ENCODE data around the gene COPA. TPM values are rescaled to one million over a fixed set of nuclear protein-coding genes. Genes with fewer than 3 reads are reported as not detected.
"Not testable (repeated sequence)": the region's sequence is repeated elsewhere in the genome, so short reads cannot be mapped to it uniquely, and the experiment has no call there.

Gene COPA
- total RNA-seq, 4 donors from 2014 or later = 59.0 to 103 (median 85.9) TPM

DNA sequence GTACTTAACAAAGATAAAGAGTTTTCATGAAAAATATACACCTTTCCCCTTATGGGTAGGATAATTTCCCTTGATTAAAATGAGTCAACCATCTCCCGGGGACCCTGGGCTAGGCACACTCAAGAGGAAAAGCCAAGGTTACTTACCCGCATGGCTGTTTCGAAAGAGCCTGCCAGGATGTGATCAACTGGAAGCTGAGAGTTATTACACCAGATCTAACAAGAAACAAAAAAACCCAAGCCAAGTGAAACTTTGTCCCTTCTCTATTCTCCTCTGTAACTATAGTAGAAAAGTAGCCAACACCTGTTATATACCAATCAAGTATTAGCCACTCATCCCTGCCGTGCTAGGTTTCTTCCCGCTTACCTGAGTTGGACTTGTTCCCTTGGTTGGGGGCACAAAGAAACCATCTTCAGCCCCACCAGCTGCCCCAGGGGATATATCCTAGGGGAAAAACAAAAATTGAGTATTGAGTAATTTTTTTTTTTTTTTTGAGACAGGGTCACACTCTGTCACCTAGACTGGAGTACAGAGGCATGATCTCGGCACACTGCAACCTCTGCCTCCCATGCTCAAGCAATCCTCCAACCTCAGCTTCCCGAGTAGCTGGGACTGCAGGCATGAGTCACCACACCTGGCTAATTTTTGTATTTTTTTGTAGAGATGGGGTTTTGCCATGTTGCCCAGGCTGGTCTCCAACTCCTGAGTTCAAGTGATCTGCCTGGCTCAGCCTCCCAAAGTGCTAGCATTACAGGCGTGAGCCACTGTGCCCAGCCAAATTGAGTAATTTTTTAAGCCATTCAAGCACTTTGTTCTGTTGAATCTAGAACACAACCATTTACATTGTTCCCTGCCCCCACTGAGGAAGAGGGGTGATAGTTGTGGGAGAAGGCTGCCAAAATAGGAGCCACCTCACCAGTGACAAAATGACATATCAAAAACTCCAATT, 49.8 kb downstream of the COPA start:
- Histone ChIP-seq H3K4me3 (no peak overlapping the region), H3K9me3 (no peaks in the 10 kb centered on the region), H3K27ac (peak overlapping the region in 1 of 4 donors; percentile 44), H3K36me3 (peaks cover 11 to 100% of the 10 kb centered on the region in 2 donors), H3K4me1 (no peaks in the 10 kb centered on the region), H3K27me3 (no peaks in the 10 kb centered on the region)
- TF ChIP-seq, protein P1, sequence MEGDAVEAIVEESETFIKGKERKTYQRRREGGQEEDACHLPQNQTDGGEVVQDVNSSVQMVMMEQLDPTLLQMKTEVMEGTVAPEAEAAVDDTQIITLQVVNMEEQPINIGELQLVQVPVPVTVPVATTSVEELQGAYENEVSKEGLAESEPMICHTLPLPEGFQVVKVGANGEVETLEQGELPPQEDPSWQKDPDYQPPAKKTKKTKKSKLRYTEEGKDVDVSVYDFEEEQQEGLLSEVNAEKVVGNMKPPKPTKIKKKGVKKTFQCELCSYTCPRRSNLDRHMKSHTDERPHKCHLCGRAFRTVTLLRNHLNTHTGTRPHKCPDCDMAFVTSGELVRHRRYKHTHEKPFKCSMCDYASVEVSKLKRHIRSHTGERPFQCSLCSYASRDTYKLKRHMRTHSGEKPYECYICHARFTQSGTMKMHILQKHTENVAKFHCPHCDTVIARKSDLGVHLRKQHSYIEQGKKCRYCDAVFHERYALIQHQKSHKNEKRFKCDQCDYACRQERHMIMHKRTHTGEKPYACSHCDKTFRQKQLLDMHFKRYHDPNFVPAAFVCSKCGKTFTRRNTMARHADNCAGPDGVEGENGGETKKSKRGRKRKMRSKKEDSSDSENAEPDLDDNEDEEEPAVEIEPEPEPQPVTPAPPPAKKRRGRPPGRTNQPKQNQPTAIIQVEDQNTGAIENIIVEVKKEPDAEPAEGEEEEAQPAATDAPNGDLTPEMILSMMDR (IDR thresholded peaks at IDR 0.05 in 4 of 5, conservative IDR thresholded peaks at IDR 0.05 in 1 of 5) = no peak
- no peak for TF ChIP-seq POLR2A (IDR thresholded peaks at IDR 0.05)
- ATAC-seq = no peak
- peak in 1 of 2 donors; percentile 22 for DNase-seq
- intact Hi-C loops (cut with DNase I; ENCODE audit: low total_unique reads) (loop anchor here (2.0 to 5.0 kb wide), 4 partner anchors 79 to 261 kb away; partner anchors contain the start of gene PIGM), in situ Hi-C loops (cut with MboI; ENCODE audit: low sequenced_read_pairs in 4 of 4) (loop anchor here in 2 of 4 donors (5.0 to 25.0 kb wide), 2 partner anchors 101 to 206 kb away; partner anchors contain the start of genes CASQ1 (in 1 of the 2), IGSF8 (in 1 of the 2) and KCNJ9 (in 1 of the 2))

DNA sequence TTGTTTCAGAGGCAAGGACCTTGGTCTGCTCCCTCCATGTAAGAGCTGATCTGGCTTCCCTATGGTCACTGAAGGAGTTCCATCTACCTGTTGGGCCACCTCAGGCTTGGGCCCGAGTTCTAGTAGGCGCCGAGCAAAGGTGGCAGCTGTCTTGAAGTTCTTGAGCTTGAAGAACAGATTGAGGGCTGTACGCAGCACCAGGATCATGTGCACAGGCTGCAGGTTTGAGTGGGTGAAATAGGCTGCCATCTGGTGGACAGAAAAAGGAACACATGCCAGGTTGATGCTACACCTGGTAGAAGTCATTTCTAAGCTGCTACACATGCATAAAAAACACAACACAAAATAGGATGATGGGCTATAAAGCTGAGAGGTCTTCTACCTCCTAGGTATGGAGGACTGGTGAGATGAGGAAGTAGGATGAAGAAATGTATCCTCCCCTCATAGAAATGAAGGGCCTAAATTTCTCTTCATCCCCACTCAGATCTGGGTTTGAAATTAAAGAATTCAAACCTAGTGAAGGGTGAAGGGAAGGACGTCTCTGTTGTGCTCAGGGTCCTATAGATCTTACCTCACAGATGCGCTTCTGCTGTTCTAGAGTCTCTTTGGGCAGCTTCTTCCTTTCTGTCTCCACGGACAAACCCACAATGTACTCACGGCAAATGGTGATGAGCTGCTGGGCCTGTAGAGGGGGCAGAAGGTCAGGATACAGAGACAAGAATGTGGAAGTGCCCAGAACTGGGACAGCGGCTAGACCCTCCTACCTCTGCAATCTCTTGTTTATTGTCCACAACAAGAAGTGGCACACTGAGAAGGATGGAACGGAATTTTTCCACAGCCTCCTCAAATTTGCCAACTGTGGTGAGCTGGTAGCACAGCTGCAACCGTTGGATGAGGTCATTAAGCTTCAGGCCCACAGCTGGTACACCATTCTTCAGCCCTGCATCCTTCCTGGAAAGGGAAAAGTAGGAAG, 51.5 kb downstream of the COPA start:
- TF ChIP-seq, protein P1 (IDR thresholded peaks at IDR 0.05 in 4 of 5, conservative IDR thresholded peaks at IDR 0.05 in 1 of 5) = peak; percentile 74 to 85 (median 80)
- no peak for TF ChIP-seq POLR2A (IDR thresholded peaks at IDR 0.05)
- no peaks in the 10 kb centered on the region for H3K9me3 ChIP-seq
- DNase-seq (peak; percentile 51 to 79), ATAC-seq (peak; percentile 89 to 92)
- no peaks in the 10 kb centered on the region for H3K27me3 ChIP-seq
- intact Hi-C loops (cut with DNase I; ENCODE audit: low total_unique reads) (loop anchor here (2.0 to 5.0 kb wide), 4 partner anchors 81 to 259 kb away; partner anchors contain the start of gene PIGM), in situ Hi-C loops (cut with MboI; ENCODE audit: low sequenced_read_pairs in 4 of 4) (loop anchor here in 2 of 4 donors (5.0 to 25.0 kb wide), 2 partner anchors 99 to 204 kb away; partner anchors contain the start of genes CASQ1 (in 1 of the 2), IGSF8 (in 1 of the 2) and KCNJ9 (in 1 of the 2))
- no peak overlapping the region for H3K4me3 ChIP-seq
- no peaks in the 10 kb centered on the region for H3K4me1 ChIP-seq
- peak overlapping the region in 2 of 4 donors; percentile 34 to 61 for H3K27ac ChIP-seq
- peaks cover 11 to 86% of the 10 kb centered on the region in 2 donors for H3K36me3 ChIP-seq

DNA sequence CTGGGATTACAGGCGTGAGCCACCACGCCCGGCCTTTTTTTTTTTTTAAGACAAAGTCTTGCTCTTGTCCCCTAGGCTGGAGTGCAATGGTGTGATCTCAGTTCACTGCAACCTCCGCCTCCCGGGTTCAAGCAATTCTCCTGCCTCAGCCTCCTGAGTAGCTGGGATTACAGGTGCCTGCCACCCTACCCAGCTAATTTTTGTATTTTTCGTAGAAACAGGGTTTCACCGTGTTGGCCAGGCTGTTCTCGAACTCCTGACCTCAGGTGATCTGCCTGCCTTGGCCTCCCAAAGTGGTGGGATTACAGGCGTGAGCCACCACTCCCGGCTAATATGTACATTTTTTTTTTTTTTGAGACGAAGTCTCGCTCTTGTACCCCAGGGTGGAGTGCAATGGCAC, 55.3 kb downstream of the COPA start:
- ATAC-seq; H3K9me3 ChIP-seq; H3K27me3 ChIP-seq; intact Hi-C loops (cut with DNase I; ENCODE audit: low total_unique reads); H3K27ac ChIP-seq; DNase-seq; H3K4me3 ChIP-seq: not testable (repeated sequence)
- peaks cover 5 to 52% of the 10 kb centered on the region in 2 donors for H3K36me3 ChIP-seq
- in situ Hi-C loops (cut with MboI; ENCODE audit: low sequenced_read_pairs in 4 of 4) = loop anchor here in 1 of 4 donors (25.0 kb wide), 1 partner anchor 200 kb away; the partner anchor contains the start of genes IGSF8 and KCNJ9
- H3K4me1 ChIP-seq = peaks cover 11 to 17% of the 10 kb centered on the region in 2 donors

DNA sequence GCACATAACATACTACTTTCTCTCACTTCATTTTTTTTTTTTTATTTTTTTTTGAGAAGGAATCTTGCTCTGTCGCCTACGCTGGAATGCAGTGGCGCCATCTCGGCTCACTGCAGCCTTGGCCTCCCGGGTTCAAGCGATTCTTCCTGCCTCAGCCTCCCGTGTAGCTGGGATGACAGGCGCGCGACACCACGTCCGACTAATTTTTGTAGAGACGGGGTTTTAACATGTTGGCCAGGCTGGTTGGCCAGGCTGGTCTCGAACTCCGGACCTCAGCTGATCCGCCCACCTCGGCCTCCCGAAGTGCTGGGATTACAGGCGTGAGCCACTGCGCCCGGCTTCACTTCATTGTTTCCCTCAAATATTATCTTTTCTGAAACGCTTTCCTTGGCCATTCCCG, 57.5 kb downstream of the COPA start:
- Histone ChIP-seq H3K9me3 (no peaks in the 10 kb centered on the region), H3K27me3 (no peaks in the 10 kb centered on the region), H3K4me1 (peaks cover 11 to 17% of the 10 kb centered on the region in 2 donors), H3K4me3 (peak overlapping the region; percentile 65 to 91 (median 82)), H3K36me3 (peaks cover 3 to 52% of the 10 kb centered on the region in 2 donors), H3K27ac (peak overlapping the region in 1 of 4 donors; percentile 85)
- intact Hi-C loops (cut with DNase I; ENCODE audit: low total_unique reads) = loop anchor here (1.0 to 2.0 kb wide), 2 partner anchors 23 to 93 kb away; partner anchors contain the start of gene DCAF8
- no peak for ATAC-seq
- in situ Hi-C loops (cut with MboI; ENCODE audit: low sequenced_read_pairs in 4 of 4) = loop anchor here in 1 of 4 donors (25.0 kb wide), 1 partner anchor 198 kb away; the partner anchor contains the start of genes IGSF8 and KCNJ9
- DNase-seq = no peak
- TF ChIP-seq POLR2A (IDR thresholded peaks at IDR 0.05) = no peak
- TF ChIP-seq, protein P1 (IDR thresholded peaks at IDR 0.05 in 4 of 5, conservative IDR thresholded peaks at IDR 0.05 in 1 of 5) = no peak

Data from gastrocnemius medialis (tissue), 4 donors.